HG02642 (cell line): Measurements from ENCODE around the gene SPAM1.
"Not testable (repeated sequence)": the region's sequence is repeated elsewhere in the genome, so short reads cannot be mapped to it uniquely, and the experiment has no call there.

Source experiments
- ATAC-seq: cut with Tn5 transposase; IDR thresholded peaks from one replicate; pipeline ENCODE4 v1.9.1; 2021; ENCODE audit warnings: mild to moderate bottlenecking; ENCODE audit not compliant: unreplicated experiment, poor library complexity

Gene SPAM1

GRCh38 chr7:123924941-123925340 lies at the start of gene SPAM1:
SPAM1 (plus strand) TSS chr7:123925241; CDS start chr7:123953571, 28,330 bp downstream.
- no peak for ATAC-seq

- no peak for ATAC-seq
Measured at GRCh38 chr7:123876557-123877256, 48.3 kb upstream of the SPAM1 start.

- no peak for ATAC-seq
Measured at GRCh38 chr7:123879628-123880027, 45.4 kb upstream of the SPAM1 start.

- no peak for ATAC-seq
Measured at GRCh38 chr7:123881300-123881699, 43.7 kb upstream of the SPAM1 start.

- no peak for ATAC-seq
Measured at GRCh38 chr7:123883154-123883553, 41.9 kb upstream of the SPAM1 start.

- ATAC-seq: no peak
Measured at GRCh38 chr7:123888192-123888591, 36.8 kb upstream of the SPAM1 start.

- not testable (repeated sequence) for ATAC-seq
Measured at GRCh38 chr7:123894753-123895152, 30.3 kb upstream of the SPAM1 start.

GRCh38 chr7:123901101-123901500 lies 23.9 kb upstream of the SPAM1 start:
- ATAC-seq: no peak

- ATAC-seq: no peak
Measured at GRCh38 chr7:123905714-123906113, 19.3 kb upstream of the SPAM1 start.

GRCh38 chr7:123916240-123916724 lies 8.8 kb upstream of the SPAM1 start:
- no peak for ATAC-seq

GRCh38 chr7:123917878-123918277 lies 7.2 kb upstream of the SPAM1 start:
- no peak for ATAC-seq

- ATAC-seq: no peak
Measured at GRCh38 chr7:123918309-123918708, 6.7 kb upstream of the SPAM1 start.

- no peak for ATAC-seq
Measured at GRCh38 chr7:123923599-123923998, 1.4 kb upstream of the SPAM1 start.

GRCh38 chr7:123929107-123929506 lies 4.1 kb downstream of the SPAM1 start:
- ATAC-seq: no peak

- ATAC-seq: no peak
Measured at GRCh38 chr7:123929655-123930054, 4.6 kb downstream of the SPAM1 start.

GRCh38 chr7:123935436-123936381 lies 10.7 kb downstream of the SPAM1 start:
- ATAC-seq: no peak

- ATAC-seq: no peak
Measured at GRCh38 chr7:123936388-123936787, 11.3 kb downstream of the SPAM1 start.

GRCh38 chr7:123939784-123940183 lies 14.7 kb downstream of the SPAM1 start:
- ATAC-seq: no peak

- ATAC-seq: no peak
Measured at GRCh38 chr7:123941391-123942180, 16.5 kb downstream of the SPAM1 start.

GRCh38 chr7:123944395-123944794 lies 19.4 kb downstream of the SPAM1 start:
- no peak for ATAC-seq
